ENCODE data around the gene DCDC1.

DNA sequence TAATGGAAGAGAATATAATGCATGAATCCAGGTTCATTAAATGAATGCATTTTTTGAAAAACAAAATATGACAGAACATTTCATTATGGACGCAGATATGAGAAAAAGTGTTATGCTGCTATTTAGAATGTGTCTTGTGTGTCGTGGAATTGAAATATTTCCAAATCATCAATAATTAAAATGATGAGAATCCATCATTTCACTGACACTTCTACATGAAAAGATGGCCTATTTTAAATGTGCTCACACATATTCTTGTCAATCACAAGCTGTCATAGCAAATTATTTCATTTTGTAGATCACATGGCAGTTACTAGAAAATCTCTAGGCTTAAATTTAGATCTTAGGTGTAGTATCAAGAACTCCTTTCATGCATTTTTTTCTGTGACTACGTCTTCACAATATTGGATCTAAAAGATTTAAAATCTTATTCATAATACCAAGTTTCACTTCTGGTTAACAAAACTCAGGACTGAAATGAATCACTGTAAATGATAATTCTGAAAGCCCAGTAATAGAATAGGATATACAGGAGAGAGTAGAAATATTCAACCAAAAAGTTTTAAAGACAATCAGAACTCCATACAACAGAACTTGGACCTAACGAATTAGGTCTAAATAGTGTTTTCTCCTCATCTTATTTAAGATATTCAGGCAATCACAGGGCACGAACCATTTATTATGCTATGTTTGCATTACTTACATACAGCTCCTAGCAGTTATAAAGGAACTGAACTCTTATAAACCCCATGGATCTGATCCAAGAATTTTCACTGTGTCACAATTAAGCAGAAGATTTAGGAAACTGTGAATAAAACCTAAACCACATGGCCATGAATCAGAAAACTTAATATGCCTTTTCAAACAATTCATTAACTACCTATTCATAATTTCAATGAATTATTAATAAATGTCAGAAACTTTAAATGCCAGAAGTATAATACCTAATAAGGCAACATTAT is 67.7 kb downstream of the DCDC1 start:
- TF ChIP-seq POLR2A (IDR thresholded peaks at IDR 0.05; ENCODE audit: low read length) (no peak), GATA1 (IDR thresholded peaks at IDR 0.05; ENCODE audit: low read depth, low read length) (no peak)
